H9 (cell line): Measurements from ENCODE around the gene ZNF786. TPM values are rescaled to one million over a fixed set of nuclear protein-coding genes. Genes with fewer than 3 reads are reported as not detected.

ENCODE experiments used
- DNase-seq: peaks from one replicate; pipeline ENCODE4 v3.0.0-alpha.2; 2017
- H2AFZ ChIP-seq: one replicate; pipeline ENCODE4 v1.6.1; 2013; ENCODE audit warnings: mild to moderate bottlenecking, low read length, control low read depth, moderate library complexity
- H2AK5ac ChIP-seq: 2 replicates; pipeline ENCODE4 v1.6.1; 2013; ENCODE audit warnings: low read length, control low read depth, mixed read lengths; ENCODE audit not compliant: insufficient read length
- H2BK120ac ChIP-seq: one replicate; pipeline ENCODE4 v1.6.1; 2013; ENCODE audit warnings: low read depth, mild to moderate bottlenecking, low read length, control low read depth, inconsistent platforms; ENCODE audit not compliant: poor library complexity, severe bottlenecking
- H2BK12ac ChIP-seq: 2 replicates; pipeline ENCODE4 v1.6.1; 2013; ENCODE audit warnings: low read length, control low read depth, mixed read lengths, low read depth; ENCODE audit not compliant: insufficient read length
- H2BK15ac ChIP-seq: 2 replicates; pipeline ENCODE4 v1.6.1; 2013; ENCODE audit warnings: low read depth, low read length, control low read depth
- H2BK20ac ChIP-seq: one replicate; pipeline ENCODE4 v1.6.1; 2013; ENCODE audit warnings: low read depth, mild to moderate bottlenecking, low read length, control low read depth, inconsistent platforms; ENCODE audit not compliant: poor library complexity, severe bottlenecking
- H2BK5ac ChIP-seq: 2 replicates; pipeline ENCODE4 v1.6.1; 2013; ENCODE audit warnings: low read length, control low read depth, mixed read lengths; ENCODE audit not compliant: insufficient read length
- H3K14ac ChIP-seq: 2 replicates; pipeline ENCODE4 v1.6.1; 2013; ENCODE audit warnings: low read length, control low read depth; ENCODE audit not compliant: insufficient read depth
- H3K18ac ChIP-seq: 2 replicates; pipeline ENCODE4 v1.6.1; 2013; ENCODE audit warnings: low read depth, mild to moderate bottlenecking, mixed read lengths, low read length, control low read depth; ENCODE audit not compliant: insufficient read length
- H3K23ac ChIP-seq: 2 replicates; pipeline ENCODE4 v1.6.1; 2013; ENCODE audit warnings: low read length, control low read depth, mixed read lengths, low read depth; ENCODE audit not compliant: insufficient read length
- H3K23me2 ChIP-seq: 2 replicates; pipeline ENCODE4 v1.6.1; 2013; ENCODE audit warnings: low read depth, mild to moderate bottlenecking, mixed read lengths, low read length, control low read depth; ENCODE audit not compliant: insufficient read length, poor library complexity, severe bottlenecking
- H3K27ac ChIP-seq: 2 replicates; pipeline ENCODE4 v1.5.1; 2013; ENCODE audit warnings: low read length, control low read depth, mixed read lengths, low read depth; ENCODE audit not compliant: insufficient read length
- H3K27me3 ChIP-seq: 2 replicates; pipeline ENCODE4 v1.6.1; 2013; ENCODE audit warnings: low read length, control low read depth, inconsistent platforms; ENCODE audit not compliant: insufficient read depth
- H3K4ac ChIP-seq: 2 replicates; pipeline ENCODE4 v1.6.1; 2013; ENCODE audit warnings: low read depth, mild to moderate bottlenecking, control low read depth, inconsistent platforms, low read length, moderate library complexity
- H3K4me1 ChIP-seq: 2 replicates; pipeline ENCODE4 v1.6.1; 2013; ENCODE audit warnings: low read length, control low read depth, inconsistent platforms; ENCODE audit not compliant: insufficient read depth
- H3K4me2 ChIP-seq: 2 replicates; pipeline ENCODE4 v1.6.1; 2013; ENCODE audit warnings: low read length, control low read depth, mixed read lengths; ENCODE audit not compliant: insufficient read length, insufficient read depth
- H3K56ac ChIP-seq: 2 replicates; pipeline ENCODE4 v1.6.1; 2013; ENCODE audit warnings: low read depth, mild to moderate bottlenecking, mixed read lengths, low read length, control low read depth; ENCODE audit not compliant: insufficient read length
- H3K79me1 ChIP-seq: 2 replicates; pipeline ENCODE4 v1.6.1; 2013; ENCODE audit warnings: low read depth, mild to moderate bottlenecking, moderate library complexity, low read length, control low read depth, inconsistent platforms; ENCODE audit not compliant: insufficient read depth, poor library complexity, severe bottlenecking
- H3K79me2 ChIP-seq: 2 replicates; pipeline ENCODE4 v1.6.1; 2013; ENCODE audit warnings: low read length, control low read depth, inconsistent platforms; ENCODE audit not compliant: insufficient read depth
- H3K9ac ChIP-seq: 2 replicates; pipeline ENCODE4 v1.6.1; 2013; ENCODE audit warnings: low read length, control low read depth, mixed read lengths; ENCODE audit not compliant: insufficient read length; ENCODE audit errors: extremely low read depth
- H3K9me3 ChIP-seq: one replicate; pipeline ENCODE4 v1.6.1; 2013; ENCODE audit warnings: low read depth, low read length, inconsistent platforms; ENCODE audit not compliant: control insufficient read depth
- H3T11ph ChIP-seq: one replicate; pipeline ENCODE4 v1.6.1; 2013; ENCODE audit warnings: mild to moderate bottlenecking, low read length, control low read depth, inconsistent platforms
- H4K20me1 ChIP-seq: one replicate; pipeline ENCODE4 v1.6.1; 2013; ENCODE audit not compliant: control insufficient read depth, insufficient read length, insufficient read depth
- H4K5ac ChIP-seq: 2 replicates; pipeline ENCODE4 v1.6.1; 2013; ENCODE audit warnings: low read depth, mild to moderate bottlenecking, mixed read lengths, low read length, control low read depth; ENCODE audit not compliant: insufficient read length
- H4K8ac ChIP-seq: replicated peaks from 2 replicates; pipeline ENCODE4 v1.6.1; 2013; ENCODE audit warnings: low read length, control low read depth, mixed read lengths, low read depth; ENCODE audit not compliant: insufficient read length
- H4K91ac ChIP-seq: 2 replicates; pipeline ENCODE4 v1.6.1; 2013; ENCODE audit warnings: low read depth, mild to moderate bottlenecking, moderate library complexity, mixed read lengths, low read length, control low read depth; ENCODE audit not compliant: insufficient read length
- H3K27ac Mint-ChIP-seq, 3 experiments: 2 replicates in 2 of 3; 3 replicates in 1 of 3; pipeline ENCODE4 v1.8.0; 2020 to 2021; ENCODE audit warnings: mixed read lengths in 3 of 3, mild to moderate bottlenecking in 1 of 3, moderate library complexity in 1 of 3
- H3K27me3 Mint-ChIP-seq: 2 replicates; pipeline ENCODE4 v1.8.0; 2021; ENCODE audit warnings: low read depth, mild to moderate bottlenecking, moderate library complexity, mixed read lengths
- H3K36me3 Mint-ChIP-seq, 3 experiments: 2 replicates in 2 of 3; 3 replicates in 1 of 3; pipeline ENCODE4 v1.8.0; 2020 to 2021; ENCODE audit warnings: low read depth in 3 of 3, mixed read lengths in 3 of 3; ENCODE audit not compliant: insufficient read depth in 1 of 3
- H3K4me1 Mint-ChIP-seq, 2 experiments: 2 replicates each; pipeline ENCODE4 v1.8.0; 2020; ENCODE audit warnings: mixed read lengths in 2 of 2
- H3K4me3 Mint-ChIP-seq, 2 experiments: 2 replicates in 1 of 2; 3 replicates in 1 of 2; pipeline ENCODE4 v1.8.0; 2020 to 2021; ENCODE audit warnings: mild to moderate bottlenecking in 2 of 2, mixed read lengths in 2 of 2, moderate library complexity in 1 of 2
- H3K9me3 Mint-ChIP-seq, 2 experiments: 2 replicates in 1 of 2; 3 replicates in 1 of 2; pipeline ENCODE4 v1.8.0; 2020; ENCODE audit warnings: mild to moderate bottlenecking in 2 of 2, mixed read lengths in 2 of 2, moderate library complexity in 1 of 2
- CTCF ChIP-seq: fragments of 200-600 bp; sonication (generic); conservative IDR thresholded peaks from 3 replicates; pipeline ENCODE4 v1.8.0; 2021; ENCODE audit warnings: antibody characterized with exemption, mild to moderate bottlenecking
- WGBS: extraction: QIAGEN DNeasy Blood & Tissue Kit; methylation state at CpG from one replicate; pipeline ENCODE4 v1.1.7; 2013; ENCODE audit warnings: missing lambda C conversion rate, low lambda C conversion rate, mixed read lengths; ENCODE audit not compliant: insufficient read length; ENCODE audit errors: extremely low coverage; 5-methylcytosine and 5-hydroxymethylcytosine counted together
- total RNA-seq: library from RNA; stranded (reverse); gene quantifications from 2 replicates; pipeline ENCODE4 v1.2.1, GENCODE V29; 2021

Gene ZNF786
- total RNA-seq, 1 experiment from 2014 or later = 25.1 TPM

GRCh38 chr7:149126662-149127266, 36.2 kb upstream of the ZNF786 start:
- peaks cover 19 to 25% of the 10 kb centered on the region in 2 experiments for H3K9me3 Mint-ChIP-seq
- H3K56ac ChIP-seq = peak overlapping the region; percentile 82
- peaks cover 14 to 23% of the 10 kb centered on the region in 2 experiments for H3K4me1 Mint-ChIP-seq
- H2BK5ac ChIP-seq = no peak overlapping the region
- no peak for DNase-seq
- H3K23ac ChIP-seq = no peak overlapping the region
- no peak overlapping the region; the same call in 1 of the 2 replicates for H2BK15ac ChIP-seq
- no peak overlapping the region for H4K5ac ChIP-seq
- H2AFZ ChIP-seq = no peak overlapping the region
- H3K14ac ChIP-seq = peak overlapping the region; percentile 85
- TF ChIP-seq CTCF = no peak
- peak overlapping the region; percentile 91 to 99 (median 99) for H3K27ac Mint-ChIP-seq
- peaks cover 16% of the 10 kb centered on the region for H3K9me3 ChIP-seq
- peaks cover 10% of the 10 kb centered on the region for H3K23me2 ChIP-seq
- H3K4me1 ChIP-seq = no peaks in the 10 kb centered on the region; the same call in 1 of the 2 replicates
- no peaks in the 10 kb centered on the region for H3K27me3 Mint-ChIP-seq
- no peak overlapping the region for H2BK120ac ChIP-seq
- no peak overlapping the region for H2AK5ac ChIP-seq
- H4K20me1 ChIP-seq = no peaks in the 10 kb centered on the region
- H3K18ac ChIP-seq = peak overlapping the region; percentile 32
- no peak overlapping the region for H3T11ph ChIP-seq
- H3K4ac ChIP-seq = peak overlapping the region; percentile 62
- H3K79me2 ChIP-seq = peaks cover 5% of the 10 kb centered on the region; the same call in 1 of the 2 replicates
- H2BK12ac ChIP-seq = no peak overlapping the region
- H3K27me3 ChIP-seq = no peaks in the 10 kb centered on the region
- WGBS = no CpG with 5 or more reads among the region's 48 CpGs
- H4K8ac ChIP-seq = no peak overlapping the region
- peak overlapping the region; percentile 59 for H4K91ac ChIP-seq
- peak overlapping the region; percentile 43 for H3K27ac ChIP-seq
- peak overlapping the region; percentile 98 to 99 for H3K4me3 Mint-ChIP-seq
- no peak overlapping the region for H2BK20ac ChIP-seq
- H3K4me2 ChIP-seq = peak overlapping the region; percentile 93
- peaks cover 5% of the 10 kb centered on the region for H3K79me1 ChIP-seq
- H3K36me3 Mint-ChIP-seq = peaks cover 33 to 42% (median 35%) of the 10 kb centered on the region in 3 experiments
- peak overlapping the region; percentile 98 for H3K9ac ChIP-seq
